ENCODE measurements around the gene TMEM86A.

- TF ChIP-seq POLR2A (IDR thresholded peaks at IDR 0.05) (no peak), CTCF (IDR thresholded peaks at IDR 0.05 in 4 of 5, conservative IDR thresholded peaks at IDR 0.05 in 1 of 5) (no peak)
These were observed 39.1 kb downstream of the TMEM86A start for GRCh38 chr11:18737642-18738041.
